Neural progenitor cell (in vitro differentiated cells): ENCODE results near the gene EFNB2. TPM values are rescaled to one million over a fixed set of nuclear protein-coding genes. Genes with fewer than 3 reads are reported as not detected.
A peak's percentile ranks its signal among the peaks of the same experiment; 100 is the strongest.

Experiments used
- DNase-seq: peaks from one replicate; pipeline ENCODE4 v3.0.0-alpha.2; 2016; ENCODE audit warnings: low spot score
- H2AFZ ChIP-seq: fragments of 200-600 bp; sonication (generic); replicated peaks from 2 replicates; pipeline ENCODE4 v1.6.1; 2016; ENCODE audit warnings: antibody characterized with exemption
- H3F3A ChIP-seq: fragments of 200-600 bp; sonication (generic); 2 replicates; pipeline ENCODE4 v1.6.1; 2016; ENCODE audit warnings: antibody characterized with exemption, low read depth
- H3K27ac ChIP-seq: fragments of 200-600 bp; sonication (generic); 2 replicates; pipeline ENCODE4 v1.5.1; 2016; ENCODE audit warnings: mild to moderate bottlenecking
- H3K27me3 ChIP-seq: fragments of 200-600 bp; sonication (generic); 2 replicates; pipeline ENCODE4 v1.6.1; 2016; ENCODE audit warnings: mild to moderate bottlenecking, moderate library complexity
- H3K36me3 ChIP-seq: fragments of 200-600 bp; sonication (generic); 2 replicates; pipeline ENCODE4 v1.5.1; 2016
- H3K4me1 ChIP-seq: fragments of 200-600 bp; sonication (generic); 2 replicates; pipeline ENCODE4 v1.6.1; 2016; ENCODE audit warnings: mixed run types
- H3K4me2 ChIP-seq: fragments of 200-600 bp; sonication (generic); 2 replicates; pipeline ENCODE4 v1.6.1; 2016
- H3K4me3 ChIP-seq: fragments of 200-600 bp; sonication (generic); 2 replicates; pipeline ENCODE4 v1.5.1; 2016
- H3K79me2 ChIP-seq: fragments of 200-600 bp; sonication (generic); 2 replicates; pipeline ENCODE4 v1.6.1; 2016; ENCODE audit warnings: low read depth
- H3K9ac ChIP-seq: fragments of 200-600 bp; sonication (generic); 2 replicates; pipeline ENCODE4 v1.6.1; 2016
- H3K9me3 ChIP-seq: fragments of 200-600 bp; sonication (generic); 2 replicates; pipeline ENCODE4 v1.5.1; 2016; ENCODE audit warnings: low read depth
- H4K20me1 ChIP-seq: fragments of 200-600 bp; sonication (generic); 2 replicates; pipeline ENCODE4 v1.6.1; 2016; ENCODE audit warnings: low read depth
- H3K27ac Mint-ChIP-seq: 3 replicates; pipeline ENCODE4 v1.8.0; 2021; ENCODE audit warnings: mixed read lengths
- H3K27me3 Mint-ChIP-seq: 2 replicates; pipeline ENCODE4 v1.8.0; 2022; ENCODE audit warnings: low read depth, mild to moderate bottlenecking, inconsistent platforms, moderate library complexity, mixed read lengths; ENCODE audit not compliant: insufficient read depth
- H3K36me3 Mint-ChIP-seq: 3 replicates; pipeline ENCODE4 v1.8.0; 2021; ENCODE audit warnings: mixed read lengths
- H3K4me1 Mint-ChIP-seq: 3 replicates; pipeline ENCODE4 v1.8.0; 2021; ENCODE audit warnings: mixed read lengths
- H3K4me3 Mint-ChIP-seq: 3 replicates; pipeline ENCODE4 v1.8.0; 2021; ENCODE audit warnings: mild to moderate bottlenecking, moderate library complexity, mixed read lengths
- H3K9me3 Mint-ChIP-seq: 3 replicates; pipeline ENCODE4 v1.8.0; 2020; ENCODE audit warnings: mixed read lengths
- EZH2 ChIP-seq: fragments of 200-600 bp; sonication (generic); IDR thresholded peaks from 2 replicates; pipeline ENCODE4 v1.6.1; 2017; ENCODE audit warnings: antibody characterized with exemption, mild to moderate bottlenecking, moderate library complexity
- EZH2phosphoT487 ChIP-seq: fragments of 200-600 bp; sonication (generic); IDR thresholded peaks from 2 replicates; pipeline ENCODE4 v1.6.1; 2017; ENCODE audit warnings: antibody characterized with exemption
- total RNA-seq: library from RNA; depleted of rRNA; stranded (reverse); fragments of >200 nt; gene quantifications from 2 replicates; pipeline ENCODE4 v1.2.3, GENCODE V29; 2015; ENCODE audit warnings: low replicate concordance
- TF ChIP-seq, protein P1 (sequence below): fragments of 200-600 bp; sonication (generic); IDR thresholded peaks from 2 replicates; pipeline ENCODE4 v1.5.1; 2017; ENCODE audit warnings: antibody characterized with exemption, mild to moderate bottlenecking

Gene EFNB2
- total RNA-seq, 1 donor from 2014 or later = 101 TPM

DNA sequence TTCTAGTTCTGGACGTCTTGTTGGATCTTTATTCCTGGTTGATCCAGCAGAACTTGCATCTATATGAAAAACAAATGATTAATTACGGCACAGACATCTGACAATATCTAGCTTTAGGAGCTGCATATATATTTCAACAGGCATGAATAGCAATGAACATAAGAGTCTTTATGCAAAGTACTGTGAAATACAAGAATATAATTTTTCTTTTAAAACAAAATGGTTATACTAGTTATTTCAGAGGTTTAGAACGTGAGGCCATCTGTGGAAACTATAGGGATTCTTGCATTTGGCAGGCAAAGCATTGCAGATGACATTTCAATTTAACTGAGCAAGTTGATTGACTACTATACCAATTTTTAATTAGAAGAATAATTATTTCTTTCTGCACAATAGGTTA, 40.5 kb downstream of the EFNB2 start:
- TF ChIP-seq EZH2 (no peak), EZH2phosphoT487 (no peak)
- TF ChIP-seq, protein P1, sequence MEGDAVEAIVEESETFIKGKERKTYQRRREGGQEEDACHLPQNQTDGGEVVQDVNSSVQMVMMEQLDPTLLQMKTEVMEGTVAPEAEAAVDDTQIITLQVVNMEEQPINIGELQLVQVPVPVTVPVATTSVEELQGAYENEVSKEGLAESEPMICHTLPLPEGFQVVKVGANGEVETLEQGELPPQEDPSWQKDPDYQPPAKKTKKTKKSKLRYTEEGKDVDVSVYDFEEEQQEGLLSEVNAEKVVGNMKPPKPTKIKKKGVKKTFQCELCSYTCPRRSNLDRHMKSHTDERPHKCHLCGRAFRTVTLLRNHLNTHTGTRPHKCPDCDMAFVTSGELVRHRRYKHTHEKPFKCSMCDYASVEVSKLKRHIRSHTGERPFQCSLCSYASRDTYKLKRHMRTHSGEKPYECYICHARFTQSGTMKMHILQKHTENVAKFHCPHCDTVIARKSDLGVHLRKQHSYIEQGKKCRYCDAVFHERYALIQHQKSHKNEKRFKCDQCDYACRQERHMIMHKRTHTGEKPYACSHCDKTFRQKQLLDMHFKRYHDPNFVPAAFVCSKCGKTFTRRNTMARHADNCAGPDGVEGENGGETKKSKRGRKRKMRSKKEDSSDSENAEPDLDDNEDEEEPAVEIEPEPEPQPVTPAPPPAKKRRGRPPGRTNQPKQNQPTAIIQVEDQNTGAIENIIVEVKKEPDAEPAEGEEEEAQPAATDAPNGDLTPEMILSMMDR = no peak
- Mint-ChIP-seq H3K36me3 (peaks cover 57% of the 10 kb centered on the region), H3K4me1 (peaks cover 58% of the 10 kb centered on the region), H3K27me3 (peaks cover 3% of the 10 kb centered on the region), H3K27ac (no peak overlapping the region), H3K4me3 (no peak overlapping the region), H3K9me3 (no peaks in the 10 kb centered on the region)
- peak overlapping the region; percentile 8 for H3K27ac ChIP-seq
- no peaks in the 10 kb centered on the region for H3K27me3 ChIP-seq
- peaks cover 62% of the 10 kb centered on the region for H3F3A ChIP-seq
- peaks cover 100% of the 10 kb centered on the region for H4K20me1 ChIP-seq
- H3K4me1 ChIP-seq = peaks cover 19% of the 10 kb centered on the region
- no peak overlapping the region for H3K4me3 ChIP-seq
- H3K9ac ChIP-seq = no peak overlapping the region
- DNase-seq = no peak
- H3K79me2 ChIP-seq = peaks cover 86% of the 10 kb centered on the region
- H3K4me2 ChIP-seq = no peak overlapping the region
- no peaks in the 10 kb centered on the region for H3K9me3 ChIP-seq
- H2AFZ ChIP-seq = no peak overlapping the region
- H3K36me3 ChIP-seq = peaks cover 23% of the 10 kb centered on the region

- H3K27me3 ChIP-seq = no peaks in the 10 kb centered on the region
- peaks cover 57% of the 10 kb centered on the region for H3K36me3 Mint-ChIP-seq
- H3K4me1 Mint-ChIP-seq = peaks cover 55% of the 10 kb centered on the region
- H3K9ac ChIP-seq = no peak overlapping the region
- no peak overlapping the region for H3K27ac Mint-ChIP-seq
- peaks cover 66% of the 10 kb centered on the region for H3F3A ChIP-seq
- peaks cover 100% of the 10 kb centered on the region for H4K20me1 ChIP-seq
- TF ChIP-seq, protein P1 = no peak
- peak overlapping the region; percentile 33 for H3K27ac ChIP-seq
- H3K9me3 ChIP-seq = no peaks in the 10 kb centered on the region
- DNase-seq = no peak
- no peaks in the 10 kb centered on the region for H3K9me3 Mint-ChIP-seq
- no peak overlapping the region for H3K4me2 ChIP-seq
- H3K4me3 Mint-ChIP-seq = no peak overlapping the region
- H3K79me2 ChIP-seq = peaks cover 82% of the 10 kb centered on the region
- no peak overlapping the region for H3K4me3 ChIP-seq
- H2AFZ ChIP-seq = no peak overlapping the region
- H3K27me3 Mint-ChIP-seq = peaks cover 3% of the 10 kb centered on the region
- H3K36me3 ChIP-seq = peaks cover 23% of the 10 kb centered on the region
- H3K4me1 ChIP-seq = peaks cover 19% of the 10 kb centered on the region
Measured at GRCh38 chr13:106494506-106494905, 41.0 kb downstream of the EFNB2 start.

- peaks cover 71% of the 10 kb centered on the region for H3F3A ChIP-seq
- H3K4me3 ChIP-seq = no peak overlapping the region
- H3K9me3 ChIP-seq = no peaks in the 10 kb centered on the region
- H3K27me3 Mint-ChIP-seq = peaks cover 3% of the 10 kb centered on the region
- peaks cover 100% of the 10 kb centered on the region for H4K20me1 ChIP-seq
- H3K27ac Mint-ChIP-seq = no peak overlapping the region
- TF ChIP-seq EZH2phosphoT487 (no peak), EZH2 (no peak)
- TF ChIP-seq, protein P1 = no peak
- DNase-seq = no peak
- no peaks in the 10 kb centered on the region for H3K9me3 Mint-ChIP-seq
- no peak overlapping the region for H2AFZ ChIP-seq
- H3K9ac ChIP-seq = no peak overlapping the region
- H3K4me3 Mint-ChIP-seq = no peak overlapping the region
- peaks cover 23% of the 10 kb centered on the region for H3K36me3 ChIP-seq
- H3K27ac ChIP-seq = peak overlapping the region; percentile 33
- H3K36me3 Mint-ChIP-seq = peaks cover 59% of the 10 kb centered on the region
- peaks cover 73% of the 10 kb centered on the region for H3K79me2 ChIP-seq
- H3K4me2 ChIP-seq = no peak overlapping the region
- H3K4me1 Mint-ChIP-seq = peaks cover 54% of the 10 kb centered on the region
- no peaks in the 10 kb centered on the region for H3K27me3 ChIP-seq
- H3K4me1 ChIP-seq = peaks cover 15% of the 10 kb centered on the region
Measured at GRCh38 chr13:106493533-106494220, 41.8 kb downstream of the EFNB2 start.
